HCT116 (cell line): Measurements from ENCODE around the gene TRIM27. TPM values are rescaled to one million over a fixed set of nuclear protein-coding genes. Genes with fewer than 3 reads are reported as not detected.

Experiments used
- ATAC-seq: fragments of 200-7000 bp; cut with Tn5 transposase; 2 replicates; pipeline ENCODE4 v1.9.1; 2020; ENCODE audit warnings: mild to moderate bottlenecking, moderate library complexity
- BruUV-seq: library from RNA; stranded (reverse); fragments of 400-500 nt; replicated peaks from 2 replicates; lab custom pipeline; 2021; lab: Mats Ljungman, UMichigan
- CTCF ChIA-PET: fragments of 300-600 bp; sonication (Branson Sonifier 250); formaldehyde crosslinking; loops from one replicate; lab custom pipeline; 2021; ENCODE audit warnings: antibody characterized with exemption; lab: Charles Lee
- POLR2A ChIA-PET: fragments of 300-600, 350-600 bp; sonication (Branson Sonifier 250); formaldehyde crosslinking; loops from one replicate; lab custom pipeline; 2021; ENCODE audit warnings: antibody characterized with exemption; lab: Charles Lee
- RAD21 ChIA-PET, 2 experiments: fragments of 300-600 bp; sonication (Branson Sonifier 250); formaldehyde crosslinking; loops; one replicate each; lab custom pipeline; 2023; ENCODE audit warnings: low total read pairs in 2 of 2; ENCODE audit not compliant: uncharacterized antibody in 2 of 2, unreplicated experiment in 2 of 2, low non-redundant PET in 1 of 2; lab: Charles Lee
- DNase-seq: peaks from one replicate; pipeline ENCODE4 v3.0.0-alpha.2; 2010; ENCODE audit warnings: low read depth, low spot score
- H2AFZ ChIP-seq: fragments of 200-600 bp; shearing (Covaris generic), sonication (generic); 2 replicates; pipeline ENCODE4 v1.6.1; 2017; ENCODE audit warnings: low read depth, mixed run types, mixed read lengths, antibody characterized with exemption, low read length; ENCODE audit not compliant: poor library complexity, severe bottlenecking
- H3K27ac ChIP-seq: 2 replicates; pipeline ENCODE4 v1.5.1; 2012; ENCODE audit warnings: low read depth, low read length
- H3K27me3 ChIP-seq: fragments of 200-600 bp; sonication (generic); 2 replicates; pipeline ENCODE4 v1.6.1; 2016; ENCODE audit warnings: mixed run types, low read length, mixed read lengths; ENCODE audit not compliant: insufficient read depth
- H3K36me3 ChIP-seq, 2 experiments: fragments of 200-500 bp in 1 of 2; fragments of 200-600 bp in 1 of 2; sonication (Bioruptor generic) in 1 of 2; sonication (generic) in 1 of 2; 2 replicates each; pipeline versions ENCODE4 v1.5.1 to v1.6.1; 2014 to 2016; ENCODE audit warnings: low read length in 2 of 2, inconsistent platforms in 1 of 2, mixed read lengths in 1 of 2, mixed run types in 1 of 2; ENCODE audit not compliant: insufficient read depth in 2 of 2, control insufficient read depth in 1 of 2
- H3K4me1 ChIP-seq, 2 experiments: fragments of 200-600 bp in 1 of 2; sonication (generic) in 1 of 2; 2 replicates each; pipeline versions ENCODE4 v1.5.1 to v1.6.1; 2012 to 2017; ENCODE audit warnings: low read length in 2 of 2, inconsistent platforms in 1 of 2, mild to moderate bottlenecking in 1 of 2, mixed read lengths in 1 of 2, mixed run types in 1 of 2, moderate library complexity in 1 of 2; ENCODE audit not compliant: insufficient read depth in 2 of 2, control insufficient read depth in 1 of 2
- H3K4me2 ChIP-seq: fragments of 200-600 bp; sonication (generic); 2 replicates; pipeline ENCODE4 v1.6.1; 2017; ENCODE audit warnings: mixed run types, low read length, mixed read lengths
- H3K4me3 ChIP-seq, 2 experiments: fragments of 200-600 bp in 1 of 2; sonication (generic) in 1 of 2; replicated peaks in 1 of 2; 2 replicates each; pipeline ENCODE4 v1.5.1; 2011 to 2016; ENCODE audit warnings: low read length in 2 of 2, control low read depth in 1 of 2, low read depth in 1 of 2, mild to moderate bottlenecking in 1 of 2, mixed read lengths in 1 of 2, mixed run types in 1 of 2
- H3K79me2 ChIP-seq: fragments of 200-600 bp; sonication (generic); 2 replicates; pipeline ENCODE4 v1.6.1; 2017; ENCODE audit warnings: mild to moderate bottlenecking, mixed run types, low read length, moderate library complexity, mixed read lengths; ENCODE audit not compliant: insufficient read depth
- H3K9ac ChIP-seq: fragments of 200-600 bp; sonication (generic); 2 replicates; pipeline ENCODE4 v1.6.1; 2016; ENCODE audit warnings: low read length, mixed read lengths
- H3K9me2 ChIP-seq: fragments of 200-600 bp; sonication (generic), shearing (Covaris generic); 2 replicates; pipeline ENCODE4 v1.6.1; 2017; ENCODE audit warnings: mixed run types, mild to moderate bottlenecking, moderate library complexity; ENCODE audit not compliant: insufficient read depth
- H3K9me3 ChIP-seq, 2 experiments: fragments of 200-500 bp in 1 of 2; fragments of 200-600 bp in 1 of 2; sonication (Bioruptor generic) in 1 of 2; sonication (generic) in 1 of 2; 2 replicates each; pipeline ENCODE4 v1.6.1; 2014 to 2017; ENCODE audit warnings: low read length in 2 of 2, mixed read lengths in 2 of 2, inconsistent platforms in 1 of 2, low read depth in 1 of 2, mild to moderate bottlenecking in 1 of 2, mixed run types in 1 of 2, moderate library complexity in 1 of 2; ENCODE audit not compliant: control insufficient read depth in 1 of 2, insufficient read depth in 1 of 2
- H4K20me1 ChIP-seq: fragments of 200-600 bp; sonication (generic), shearing (Covaris generic); 2 replicates; pipeline ENCODE4 v1.6.1; 2017; ENCODE audit warnings: mixed run types, mild to moderate bottlenecking, moderate library complexity; ENCODE audit not compliant: insufficient read depth
- ATF3 ChIP-seq: IDR thresholded peaks from 2 replicates; pipeline ENCODE4 v1.6.1; 2012
- CBX3 ChIP-seq: IDR thresholded peaks from 2 replicates; pipeline ENCODE4 v1.6.1; 2012; ENCODE audit warnings: low read depth
- CTCF ChIP-seq, 3 experiments: fragments of 200-600 bp in 1 of 3; sonication (generic) in 1 of 3; IDR thresholded peaks in 2 of 3; conservative IDR thresholded peaks in 1 of 3; 2 replicates each; pipeline ENCODE4 v1.5.1; 2012 to 2017; ENCODE audit warnings: low read depth in 2 of 3, low read length in 2 of 3, antibody characterized with exemption in 1 of 3, borderline replicate concordance in 1 of 3, control low read depth in 1 of 3, mild to moderate bottlenecking in 1 of 3, mixed read lengths in 1 of 3, mixed run types in 1 of 3, moderate library complexity in 1 of 3; ENCODE audit not compliant: insufficient read depth in 1 of 3
- EGR1 ChIP-seq: IDR thresholded peaks from 2 replicates; pipeline ENCODE4 v1.6.1; 2012; ENCODE audit warnings: low read depth
- FOSL1 ChIP-seq: IDR thresholded peaks from 2 replicates; pipeline ENCODE4 v1.6.1; 2012; ENCODE audit warnings: low read depth
- JUND ChIP-seq: IDR thresholded peaks from 2 replicates; pipeline ENCODE4 v1.6.1; 2012
- MAX ChIP-seq: IDR thresholded peaks from 2 replicates; pipeline ENCODE4 v1.6.1; 2012
- SP1 ChIP-seq: IDR thresholded peaks from 2 replicates; pipeline ENCODE4 v1.6.1; 2012; ENCODE audit warnings: low read depth
- ZBTB33 ChIP-seq: IDR thresholded peaks from 2 replicates; pipeline ENCODE4 v1.6.1; 2011; ENCODE audit warnings: mild to moderate bottlenecking, low read length, moderate library complexity; ENCODE audit not compliant: insufficient replicate concordance; ENCODE audit errors: extremely low read depth
- ZNF274 ChIP-seq: fragments of 200-500 bp; sonication (Bioruptor generic); IDR thresholded peaks from 2 replicates; pipeline ENCODE4 v1.6.1; 2014; ENCODE audit warnings: mild to moderate bottlenecking, low read depth, low read length, inconsistent platforms
- intact Hi-C: fragments of 100-400 bp; cut with micrococcal nuclease; formaldehyde crosslinking; loops from 2 replicates; pipeline ENCODE4 v1.10.0; 2022
- total RNA-seq: library from RNA; stranded (reverse); gene quantifications from one replicate; pipeline ENCODE4 v1.2.1, GENCODE V29; 2021; ENCODE audit not compliant: unreplicated experiment

The TRIM27 gene
- total RNA-seq, 1 experiment from 2014 or later, result 62.5 TPM

- intact Hi-C loops, result no loop called here
- Histone ChIP-seq H4K20me1 (no peaks in the 10 kb centered on the region), H3K9me3 (no peaks in the 10 kb centered on the region), H3K9ac (no peak overlapping the region), H3K4me1 (peaks cover 23 to 48% of the 10 kb centered on the region in 2 experiments; a peak in 3 of 4 replicates), H3K36me3 (no peaks in the 10 kb centered on the region), H3K27me3 (no peaks in the 10 kb centered on the region), H2AFZ (peak overlapping the region; percentile 23), H3K4me3 (no peak overlapping the region), H3K27ac (peak overlapping the region; percentile 25), H3K9me2 (no peaks in the 10 kb centered on the region), H3K79me2 (no peaks in the 10 kb centered on the region), H3K4me2 (peak overlapping the region; percentile 54)
- RAD21 ChIA-PET, result no interaction called here
- TF ChIP-seq SP1 (no peak), FOSL1 (no peak), ZNF274 (no peak), CBX3 (no peak), JUND (peak; percentile 21; the same call in 1 of the 2 replicates), MAX (no peak), EGR1 (no peak)
- CTCF ChIA-PET, result no interaction called here
- no TSS peak for BruUV-seq
- ATAC-seq (no peak), DNase-seq (no peak)
- POLR2A ChIA-PET, result interaction anchor here (1.0 kb wide), 1 partner anchor 110 kb away, joined by 3 read pairs; no protein-coding TSS in a partner anchor
Observed at GRCh38 chr6:28947831-28948270, 24.1 kb upstream of the TRIM27 start.

GRCh38 chr6:28947067-28947765, 23.4 kb upstream of the TRIM27 start:
- intact Hi-C loops, result no loop called here
- H3K9me3 ChIP-seq, result no peaks in the 10 kb centered on the region
- no peak overlapping the region for H3K4me3 ChIP-seq
- ChIA-PET CTCF (no interaction called here), POLR2A (interaction anchor here (1.0 kb wide), 1 partner anchor 109 kb away, joined by 3 read pairs; no protein-coding TSS in a partner anchor), RAD21 (no interaction called here)
- no peak for ATAC-seq
- no peak for DNase-seq
- H3K9me2 ChIP-seq, result no peaks in the 10 kb centered on the region
- no peak overlapping the region for H3K9ac ChIP-seq
- H2AFZ ChIP-seq, result peak overlapping the region; percentile 23
- no peaks in the 10 kb centered on the region for H4K20me1 ChIP-seq
- no peak overlapping the region for H3K27ac ChIP-seq
- no peaks in the 10 kb centered on the region for H3K27me3 ChIP-seq
- no TSS peak for BruUV-seq
- no peaks in the 10 kb centered on the region for H3K36me3 ChIP-seq
- no peaks in the 10 kb centered on the region for H3K79me2 ChIP-seq
- H3K4me2 ChIP-seq, result peak overlapping the region; percentile 54
- peaks cover 20 to 42% of the 10 kb centered on the region in 2 experiments; a peak in 3 of 4 replicates for H3K4me1 ChIP-seq
- TF ChIP-seq CBX3 (no peak), ATF3 (no peak), ZBTB33 (no peak), CTCF (IDR thresholded peaks at IDR 0.05 in 2 of 3, conservative IDR thresholded peaks at IDR 0.05 in 1 of 3; ENCODE audit: borderline replicate concordance in 1 of 3, insufficient read depth in 1 of 3, low read depth in 2 of 3, low read length in 2 of 3) (no peak), SP1 (no peak)
